A673 (cell line): Measurements from ENCODE around the gene PTCD3.

Experiments
- EZH2 ChIP-seq: fragments of 200-600 bp; sonication (generic); IDR thresholded peaks from 2 replicates; pipeline ENCODE4 v1.6.1; 2017; ENCODE audit warnings: borderline replicate concordance, low read depth, mild to moderate bottlenecking, mixed read lengths, antibody characterized with exemption, low read length; ENCODE audit not compliant: poor library complexity, severe bottlenecking
- TF ChIP-seq, protein P1 (sequence below): fragments of 300-800, 200-600 bp; sonication (generic); conservative IDR thresholded peaks from 2 replicates; pipeline ENCODE4 v1.5.1; 2017; ENCODE audit warnings: low read depth, mild to moderate bottlenecking, antibody characterized with exemption, low read length, moderate library complexity, mixed read lengths

- TF ChIP-seq, protein P1, sequence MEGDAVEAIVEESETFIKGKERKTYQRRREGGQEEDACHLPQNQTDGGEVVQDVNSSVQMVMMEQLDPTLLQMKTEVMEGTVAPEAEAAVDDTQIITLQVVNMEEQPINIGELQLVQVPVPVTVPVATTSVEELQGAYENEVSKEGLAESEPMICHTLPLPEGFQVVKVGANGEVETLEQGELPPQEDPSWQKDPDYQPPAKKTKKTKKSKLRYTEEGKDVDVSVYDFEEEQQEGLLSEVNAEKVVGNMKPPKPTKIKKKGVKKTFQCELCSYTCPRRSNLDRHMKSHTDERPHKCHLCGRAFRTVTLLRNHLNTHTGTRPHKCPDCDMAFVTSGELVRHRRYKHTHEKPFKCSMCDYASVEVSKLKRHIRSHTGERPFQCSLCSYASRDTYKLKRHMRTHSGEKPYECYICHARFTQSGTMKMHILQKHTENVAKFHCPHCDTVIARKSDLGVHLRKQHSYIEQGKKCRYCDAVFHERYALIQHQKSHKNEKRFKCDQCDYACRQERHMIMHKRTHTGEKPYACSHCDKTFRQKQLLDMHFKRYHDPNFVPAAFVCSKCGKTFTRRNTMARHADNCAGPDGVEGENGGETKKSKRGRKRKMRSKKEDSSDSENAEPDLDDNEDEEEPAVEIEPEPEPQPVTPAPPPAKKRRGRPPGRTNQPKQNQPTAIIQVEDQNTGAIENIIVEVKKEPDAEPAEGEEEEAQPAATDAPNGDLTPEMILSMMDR = no peak
- no peak for TF ChIP-seq EZH2
These were observed 3.9 kb upstream of the PTCD3 start for GRCh38 chr2:86102157-86102556.
